Prostate gland (tissue), 2 donors: Measurements from ENCODE around the gene LDB2. TPM values are rescaled to one million over a fixed set of nuclear protein-coding genes. Genes with fewer than 3 reads are reported as not detected.
"Not testable (repeated sequence)": the region's sequence is repeated elsewhere in the genome, so short reads cannot be mapped to it uniquely, and the experiment has no call there.

Experiments used
- DNase-seq: peaks from one replicate; pipeline ENCODE4 v3.0.0-alpha.2; 2019; ENCODE audit warnings: low spot score
- H3K27ac ChIP-seq, 2 donors: fragments of 200-600 bp; sonication (generic); 2 replicates each; pipeline ENCODE4 v1.5.1; 2017 to 2019
- H3K27me3 ChIP-seq: fragments of 200-600 bp; sonication (generic); replicated peaks from 2 replicates; pipeline ENCODE4 v1.5.1; 2019; ENCODE audit not compliant: insufficient read depth
- H3K36me3 ChIP-seq, 2 donors: fragments of 200-600 bp; sonication (generic); 1 replicate in 1 of 2; 2 replicates in 1 of 2; pipeline versions ENCODE4 v1.5.1 to v1.8.1; 2017 to 2019
- H3K4me1 ChIP-seq: fragments of 200-600 bp; sonication (generic); replicated peaks from 2 replicates; pipeline ENCODE4 v1.5.1; 2019
- H3K4me3 ChIP-seq, 2 donors: fragments of 200-600 bp; sonication (generic); 2 replicates each; pipeline ENCODE4 v1.5.1; 2017 to 2019
- H3K9me3 ChIP-seq: fragments of 200-600 bp; sonication (generic); 2 replicates; pipeline ENCODE4 v1.5.1; 2017
- POLR2A ChIP-seq: fragments of 450-650 bp; IDR thresholded peaks from one replicate; pipeline ENCODE4 v1.6.1; 2016; ENCODE audit warnings: antibody characterized with exemption, mild to moderate bottlenecking
- POLR2AphosphoS5 ChIP-seq: sonication (generic); formaldehyde crosslinking; IDR thresholded peaks from one replicate; pipeline ENCODE4 v1.6.1; 2017; ENCODE audit warnings: antibody characterized with exemption
- WGBS: methylation state at CpG from one replicate; pipeline ENCODE4 v1.1.5; 2018; 5-methylcytosine and 5-hydroxymethylcytosine counted together
- intact Hi-C: fragments of 100-400 bp; cut with DNase I; formaldehyde crosslinking; loops from one replicate; pipeline ENCODE4 v1.14.2; 2022
- total RNA-seq, 2 donors: library from RNA; depleted of rRNA; stranded (reverse); fragments of >200 nt; gene quantifications; one replicate each; pipeline ENCODE4 v1.1.0, GENCODE V29; 2016
- TF ChIP-seq, protein P1 (sequence below), 4 experiments: fragments of 200-600 bp in 2 of 4; fragments of 450-650 bp in 2 of 4; sonication (generic) in 2 of 4; IDR thresholded peaks; 1 replicate in 3 of 4; 2 replicates in 1 of 4; pipeline ENCODE4 v1.5.1; 2016 to 2019; ENCODE audit warnings: antibody characterized with exemption in 4 of 4, mild to moderate bottlenecking in 2 of 4, moderate library complexity in 2 of 4

LDB2 gene
- total RNA-seq, 2 donors from 2014 or later, result 6.0 to 37.7 TPM

DNA sequence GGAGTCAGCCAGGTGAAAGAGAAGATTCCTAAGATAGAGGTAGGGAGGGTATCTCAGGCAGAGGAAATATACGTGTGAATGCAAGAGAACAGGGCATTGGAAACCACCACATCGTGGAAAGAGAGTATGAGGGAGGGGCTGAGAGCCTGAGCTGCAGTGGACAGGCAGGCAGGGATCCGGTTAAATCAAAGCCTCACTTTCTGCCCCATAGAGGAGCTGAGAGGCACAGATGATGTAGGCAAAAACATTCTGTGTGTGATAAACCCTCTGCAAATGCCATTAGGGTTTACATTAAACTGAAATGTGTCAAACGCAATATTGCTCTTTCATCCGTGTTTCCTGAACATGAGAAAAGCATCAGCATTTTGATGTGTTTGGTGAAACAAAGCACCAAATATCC, 374.0 kb downstream of the LDB2 start:
- TF ChIP-seq, protein P1, sequence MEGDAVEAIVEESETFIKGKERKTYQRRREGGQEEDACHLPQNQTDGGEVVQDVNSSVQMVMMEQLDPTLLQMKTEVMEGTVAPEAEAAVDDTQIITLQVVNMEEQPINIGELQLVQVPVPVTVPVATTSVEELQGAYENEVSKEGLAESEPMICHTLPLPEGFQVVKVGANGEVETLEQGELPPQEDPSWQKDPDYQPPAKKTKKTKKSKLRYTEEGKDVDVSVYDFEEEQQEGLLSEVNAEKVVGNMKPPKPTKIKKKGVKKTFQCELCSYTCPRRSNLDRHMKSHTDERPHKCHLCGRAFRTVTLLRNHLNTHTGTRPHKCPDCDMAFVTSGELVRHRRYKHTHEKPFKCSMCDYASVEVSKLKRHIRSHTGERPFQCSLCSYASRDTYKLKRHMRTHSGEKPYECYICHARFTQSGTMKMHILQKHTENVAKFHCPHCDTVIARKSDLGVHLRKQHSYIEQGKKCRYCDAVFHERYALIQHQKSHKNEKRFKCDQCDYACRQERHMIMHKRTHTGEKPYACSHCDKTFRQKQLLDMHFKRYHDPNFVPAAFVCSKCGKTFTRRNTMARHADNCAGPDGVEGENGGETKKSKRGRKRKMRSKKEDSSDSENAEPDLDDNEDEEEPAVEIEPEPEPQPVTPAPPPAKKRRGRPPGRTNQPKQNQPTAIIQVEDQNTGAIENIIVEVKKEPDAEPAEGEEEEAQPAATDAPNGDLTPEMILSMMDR (IDR thresholded peaks at IDR 0.05), result no peak
- no peak for TF ChIP-seq POLR2AphosphoS5
- TF ChIP-seq POLR2A, result no peak
- no peak overlapping the region for H3K4me3 ChIP-seq
- no peaks in the 10 kb centered on the region for H3K9me3 ChIP-seq
- intact Hi-C loops, result loop anchor here (10.0 kb wide), 1 partner anchor 230 kb away; no protein-coding TSS in a partner anchor
- H3K27ac ChIP-seq, result no peak overlapping the region
- H3K36me3 ChIP-seq, result no peaks in the 10 kb centered on the region
- no peak for DNase-seq
- WGBS, result 52% methylated on average over 5 of the region's 5 CpGs
- no peaks in the 10 kb centered on the region for H3K27me3 ChIP-seq
- H3K4me1 ChIP-seq, result no peaks in the 10 kb centered on the region

DNA sequence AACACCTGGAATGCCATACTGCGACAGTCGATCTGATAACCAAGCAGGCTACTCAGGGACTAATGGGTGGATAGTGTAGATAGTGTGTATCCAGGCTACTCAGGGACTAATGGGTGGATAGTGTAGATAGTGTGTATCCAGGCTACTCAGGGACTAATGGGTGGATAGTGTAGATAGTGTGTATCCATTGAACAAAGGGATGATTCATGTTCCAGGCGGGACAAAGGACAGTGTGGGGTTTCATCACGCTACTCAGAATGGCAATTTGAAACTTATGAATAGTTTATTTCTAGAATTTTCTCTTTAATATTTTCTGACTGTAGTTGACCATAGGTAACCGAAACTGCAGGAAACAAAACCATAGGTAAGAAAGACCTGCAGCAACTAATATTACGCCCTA, 374.9 kb downstream of the LDB2 start:
- intact Hi-C loops, result loop anchor here (10.0 kb wide), 1 partner anchor 231 kb away; no protein-coding TSS in a partner anchor
- H3K9me3 ChIP-seq, H3K4me3 ChIP-seq, H3K27ac ChIP-seq, H3K36me3 ChIP-seq, DNase-seq, H3K4me1 ChIP-seq, H3K27me3 ChIP-seq: not testable (repeated sequence)
- WGBS, result 89% methylated on average over 6 of the region's 6 CpGs

GRCh38 chr4:16521156-16521915, 377.1 kb downstream of the LDB2 start:
- Histone ChIP-seq H3K4me3 (no peak overlapping the region), H3K27me3 (no peaks in the 10 kb centered on the region), H3K27ac (no peak overlapping the region), H3K36me3 (no peaks in the 10 kb centered on the region), H3K4me1 (no peaks in the 10 kb centered on the region), H3K9me3 (no peaks in the 10 kb centered on the region)
- TF ChIP-seq, protein P1 (IDR thresholded peaks at IDR 0.05), result no peak
- TF ChIP-seq POLR2AphosphoS5 (no peak), POLR2A (no peak)
- 84% methylated on average over 1 of the region's 1 CpG for WGBS
- no peak for DNase-seq
- intact Hi-C loops, result loop anchor here (10.0 kb wide), 1 partner anchor 233 kb away; no protein-coding TSS in a partner anchor

- 48% methylated on average over 5 of the region's 5 CpGs for WGBS
- Histone ChIP-seq H3K36me3 (no peaks in the 10 kb centered on the region), H3K4me3 (no peak overlapping the region), H3K9me3 (no peaks in the 10 kb centered on the region), H3K27ac (no peak overlapping the region), H3K4me1 (no peaks in the 10 kb centered on the region), H3K27me3 (no peaks in the 10 kb centered on the region)
- peak; percentile 6 for DNase-seq
- no peak for TF ChIP-seq POLR2AphosphoS5
- TF ChIP-seq, protein P1 (IDR thresholded peaks at IDR 0.05), result peak in 2 of 4 experiments; percentile 12 to 28
- intact Hi-C loops, result loop anchor here (10.0 kb wide), 1 partner anchor 808 kb away; no protein-coding TSS in a partner anchor
Observed at GRCh38 chr4:16516796-16517439, 381.5 kb downstream of the LDB2 start.

DNA sequence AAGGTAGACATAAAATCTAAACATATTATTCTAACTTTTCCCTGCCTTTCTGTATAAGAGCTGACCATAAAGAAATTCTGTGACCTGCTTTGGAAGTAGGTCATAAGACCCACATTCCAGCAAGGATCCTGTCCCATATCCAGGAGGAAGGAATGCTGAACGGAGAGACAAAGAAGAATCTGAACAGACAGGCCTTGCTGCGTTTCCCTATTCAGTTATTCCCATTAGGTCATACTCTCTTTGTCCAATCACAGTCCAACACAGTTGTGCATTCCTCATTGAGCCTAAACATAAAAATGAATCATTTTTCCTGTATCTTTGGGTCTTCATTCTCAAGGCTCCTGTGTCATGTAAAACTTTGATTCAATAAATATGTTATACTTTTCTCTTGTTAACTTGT, 384.6 kb downstream of the LDB2 start:
- 63% methylated on average over 2 of the region's 2 CpGs for WGBS
- DNase-seq, result no peak
- TF ChIP-seq POLR2A (no peak), POLR2AphosphoS5 (no peak)
- TF ChIP-seq, protein P1 (IDR thresholded peaks at IDR 0.05), result no peak
- no peaks in the 10 kb centered on the region for H3K9me3 ChIP-seq
- no peak overlapping the region for H3K27ac ChIP-seq
- no peaks in the 10 kb centered on the region for H3K4me1 ChIP-seq
- H3K36me3 ChIP-seq, result no peaks in the 10 kb centered on the region
- intact Hi-C loops, result loop anchor here (10.0 kb wide), 1 partner anchor 811 kb away; no protein-coding TSS in a partner anchor
- H3K27me3 ChIP-seq, result no peaks in the 10 kb centered on the region
- no peak overlapping the region for H3K4me3 ChIP-seq
